GM13976 (cell line): ENCODE measurements around the gene IPO13.

Experiments used
- DNase-seq: peaks from one replicate; pipeline ENCODE4 v3.0.0; 2012; ENCODE audit warnings: low spot score
- in situ Hi-C: fragments of 300-500 bp; cut with MboI; formaldehyde crosslinking; loops from one replicate; pipeline ENCODE4 v1.12.0; 2022; ENCODE audit warnings: low sequenced_read_pairs, mixed read lengths, inconsistent platforms; ENCODE audit not compliant: unreplicated experiment
- TF ChIP-seq, protein P1 (sequence below): IDR thresholded peaks from 2 replicates; pipeline ENCODE4 v1.5.1; 2012; ENCODE audit warnings: borderline replicate concordance, mild to moderate bottlenecking; ENCODE audit not compliant: insufficient read depth; ENCODE audit errors: extremely low read depth, missing control alignments, control extremely low read depth

Gene IPO13

DNA sequence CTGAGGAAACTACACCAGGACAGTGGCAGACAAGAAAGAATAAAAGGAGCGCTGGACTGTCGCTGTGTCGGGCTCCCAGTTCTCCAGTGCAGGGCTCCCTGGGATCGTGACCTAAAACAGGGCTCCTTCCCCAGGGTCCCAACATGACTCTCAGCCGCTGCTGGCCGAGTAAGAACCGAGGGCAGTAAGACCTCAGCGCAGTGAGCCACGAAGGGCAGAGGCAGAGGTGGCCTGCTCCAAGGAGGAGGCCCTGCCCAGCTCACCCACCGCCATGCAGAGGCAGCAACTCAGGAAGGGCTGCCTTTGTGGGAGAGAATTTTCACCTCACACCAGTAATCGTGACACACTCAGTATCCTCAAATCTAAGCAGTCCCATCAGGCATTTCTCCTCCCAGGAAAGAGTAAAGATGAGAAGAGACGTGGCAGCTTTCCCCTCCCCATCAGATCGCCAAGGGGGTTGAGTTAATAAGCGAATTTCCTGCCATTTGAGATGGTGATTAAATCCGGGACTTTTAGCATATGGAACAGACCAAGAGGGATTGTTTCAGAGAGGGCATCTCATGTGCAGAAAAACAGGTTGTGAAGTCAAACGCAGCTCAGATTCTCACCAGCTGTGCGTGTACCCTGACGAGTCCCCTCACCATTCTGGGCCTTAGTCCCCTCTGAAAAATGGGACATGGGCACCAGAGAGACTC, 32.9 kb upstream of the IPO13 start:
- DNase-seq, result no peak
- TF ChIP-seq, protein P1, sequence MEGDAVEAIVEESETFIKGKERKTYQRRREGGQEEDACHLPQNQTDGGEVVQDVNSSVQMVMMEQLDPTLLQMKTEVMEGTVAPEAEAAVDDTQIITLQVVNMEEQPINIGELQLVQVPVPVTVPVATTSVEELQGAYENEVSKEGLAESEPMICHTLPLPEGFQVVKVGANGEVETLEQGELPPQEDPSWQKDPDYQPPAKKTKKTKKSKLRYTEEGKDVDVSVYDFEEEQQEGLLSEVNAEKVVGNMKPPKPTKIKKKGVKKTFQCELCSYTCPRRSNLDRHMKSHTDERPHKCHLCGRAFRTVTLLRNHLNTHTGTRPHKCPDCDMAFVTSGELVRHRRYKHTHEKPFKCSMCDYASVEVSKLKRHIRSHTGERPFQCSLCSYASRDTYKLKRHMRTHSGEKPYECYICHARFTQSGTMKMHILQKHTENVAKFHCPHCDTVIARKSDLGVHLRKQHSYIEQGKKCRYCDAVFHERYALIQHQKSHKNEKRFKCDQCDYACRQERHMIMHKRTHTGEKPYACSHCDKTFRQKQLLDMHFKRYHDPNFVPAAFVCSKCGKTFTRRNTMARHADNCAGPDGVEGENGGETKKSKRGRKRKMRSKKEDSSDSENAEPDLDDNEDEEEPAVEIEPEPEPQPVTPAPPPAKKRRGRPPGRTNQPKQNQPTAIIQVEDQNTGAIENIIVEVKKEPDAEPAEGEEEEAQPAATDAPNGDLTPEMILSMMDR, result no peak
- in situ Hi-C loops, result no loop called here

DNA sequence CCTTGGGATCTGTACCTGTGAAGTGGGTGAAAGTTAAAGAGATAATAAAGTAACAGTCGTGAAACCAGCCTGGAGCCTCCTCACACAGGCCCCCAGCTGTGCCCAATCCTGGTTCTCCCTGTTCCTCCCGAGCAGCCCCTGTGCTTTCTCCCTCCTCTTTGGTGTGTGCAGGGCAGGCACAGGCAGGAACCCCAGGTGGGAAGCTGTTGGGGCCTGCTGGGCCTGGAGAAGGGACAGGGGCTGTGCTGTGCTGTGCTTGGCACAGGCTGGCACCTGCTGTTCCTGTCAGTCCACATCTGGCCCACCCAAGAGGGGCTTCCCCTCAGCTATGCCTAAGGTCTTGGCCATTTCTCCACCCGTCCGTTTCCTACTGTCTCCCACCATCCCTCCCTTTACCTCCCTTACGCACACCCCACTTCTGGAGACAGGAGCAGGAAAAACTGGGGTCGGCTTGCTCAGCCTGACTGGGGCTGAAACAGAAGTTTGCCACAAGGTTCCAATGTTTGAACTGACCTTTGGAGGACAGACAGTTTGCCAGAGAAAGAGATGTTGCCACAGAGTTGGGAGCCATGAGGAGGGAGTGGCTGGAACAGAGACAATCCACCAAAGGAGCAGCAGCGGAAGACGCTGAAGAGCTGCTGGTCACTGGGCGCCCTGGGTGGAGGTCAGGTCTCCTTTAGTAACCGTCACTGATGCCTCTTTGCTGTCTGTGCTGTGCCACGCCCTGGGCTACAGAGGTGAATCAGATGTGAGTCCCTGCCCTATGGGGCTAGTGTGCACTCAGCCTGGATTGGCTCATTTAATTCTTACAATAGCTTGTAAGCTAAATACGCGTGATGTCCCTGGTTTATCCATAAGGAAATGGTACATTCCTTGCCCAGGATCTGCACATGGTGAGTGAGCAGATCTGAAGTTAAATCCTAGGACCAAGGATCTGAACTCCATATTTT, 31.9 kb upstream of the IPO13 start:
- no peak for DNase-seq
- in situ Hi-C loops, result no loop called here
- TF ChIP-seq, protein P1, result no peak

DNA sequence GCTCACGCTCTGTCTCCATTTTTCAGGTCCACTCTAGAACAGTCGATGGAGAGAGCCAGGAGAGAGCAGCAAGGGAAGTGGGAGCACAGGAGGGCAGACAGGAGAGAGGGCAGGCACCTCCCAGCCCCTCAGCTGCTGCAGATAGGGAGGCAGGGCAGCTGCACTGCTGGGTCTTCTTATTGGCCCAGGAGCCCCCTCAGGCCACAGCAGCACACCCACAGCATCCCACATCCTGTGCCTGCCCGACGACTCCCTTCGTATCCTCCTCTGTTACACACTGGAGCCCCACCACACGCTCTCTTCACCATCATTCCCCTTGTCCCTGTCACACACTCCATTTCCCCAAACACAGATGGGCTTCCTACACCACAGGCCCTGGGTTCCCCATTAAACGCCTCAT, 26.8 kb upstream of the IPO13 start:
- in situ Hi-C loops, result no loop called here
- TF ChIP-seq, protein P1, result no peak
- DNase-seq, result no peak

DNA sequence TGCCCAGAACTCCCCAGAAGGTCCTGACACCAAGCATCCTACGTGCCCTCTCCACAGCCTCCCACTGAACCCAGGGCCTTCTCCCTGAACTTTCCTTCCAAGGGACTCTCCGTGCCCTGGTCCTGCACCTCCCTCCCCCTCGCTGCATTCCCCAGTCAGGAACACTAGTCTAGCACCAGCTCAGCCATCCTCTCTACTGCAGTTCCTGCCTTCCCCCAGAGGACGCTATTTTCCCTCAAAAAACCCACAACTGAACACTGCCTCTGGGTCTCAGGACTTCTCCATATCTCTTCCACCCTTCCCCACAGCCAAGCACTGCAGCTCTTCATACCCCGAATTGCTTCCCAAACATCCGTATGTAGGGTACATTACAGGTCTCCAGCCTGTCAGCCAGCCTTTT, 25.7 kb upstream of the IPO13 start:
- in situ Hi-C loops, result no loop called here
- no peak for DNase-seq
- TF ChIP-seq, protein P1, result no peak

DNA sequence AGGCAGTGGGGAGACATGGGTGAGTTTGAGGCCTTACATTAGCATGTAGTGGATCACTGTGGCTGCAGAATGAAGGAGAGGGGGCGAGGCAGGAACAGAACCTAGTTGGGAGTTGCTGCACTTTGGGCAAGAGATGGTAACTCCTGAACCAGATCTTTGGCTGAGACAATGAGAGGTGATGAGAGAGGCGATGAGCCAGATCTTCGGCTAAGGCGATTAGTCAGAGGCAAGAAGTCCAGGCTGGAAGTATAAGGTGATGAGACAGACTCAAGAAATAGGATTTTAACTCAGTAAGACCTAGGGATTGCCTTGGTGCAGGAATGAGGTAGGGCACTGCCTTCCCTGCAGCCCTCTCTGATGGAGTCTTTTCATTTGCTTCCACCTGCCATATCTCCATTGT, 22.2 kb upstream of the IPO13 start:
- in situ Hi-C loops, result no loop called here
- TF ChIP-seq, protein P1, result no peak

DNA sequence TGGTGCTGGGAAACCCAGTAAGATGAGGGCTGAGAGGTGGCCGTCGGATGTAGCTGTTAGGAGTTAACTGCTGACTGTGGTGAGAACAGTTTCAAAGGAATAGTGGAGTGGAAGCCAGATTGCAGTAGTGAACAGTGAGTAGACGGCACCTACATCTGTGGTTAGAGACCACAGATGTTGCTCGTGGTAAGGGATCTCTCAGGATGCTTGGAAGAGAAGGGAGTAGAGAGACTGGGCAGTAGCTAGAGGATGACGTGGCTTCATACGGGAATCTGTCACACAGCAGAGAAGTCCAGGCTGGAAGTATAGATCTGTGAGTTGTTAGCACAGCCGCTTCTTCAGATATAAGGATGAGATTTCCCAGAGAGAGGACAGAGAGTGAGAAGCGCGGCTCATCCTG, 20.9 kb upstream of the IPO13 start:
- in situ Hi-C loops, result loop anchor here (25.0 kb wide), 2 partner anchors 389 to 689 kb away; partner anchors contain the start of gene PTPRF
- TF ChIP-seq, protein P1, result no peak
- no peak for DNase-seq

More for the DNA sequence above, 22.2 kb upstream of the IPO13 start:
- DNase-seq, result no peak
